ENCODE measurements around the gene SAP130.

DNA sequence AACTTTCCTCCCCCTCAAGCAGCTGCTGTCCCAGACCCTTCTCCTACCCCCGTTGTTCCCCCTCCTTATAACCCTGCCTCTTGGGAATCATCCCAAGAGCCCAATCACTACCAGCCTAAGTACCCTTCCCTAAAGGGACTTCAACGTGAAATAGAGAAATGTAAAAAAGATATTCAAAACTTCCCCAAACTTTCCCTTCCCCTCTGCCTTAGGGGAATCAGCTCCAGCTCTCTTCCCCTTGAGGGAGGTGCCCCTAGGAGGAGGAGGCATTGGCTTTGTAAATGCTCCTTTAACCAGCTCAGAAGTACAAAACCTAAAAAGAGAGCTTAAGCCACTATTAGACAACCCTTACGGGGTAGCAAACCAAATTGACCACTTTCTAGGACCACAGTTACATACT lies 10.6 kb upstream of the SAP130 start:
- TF ChIP-seq, protein P1, sequence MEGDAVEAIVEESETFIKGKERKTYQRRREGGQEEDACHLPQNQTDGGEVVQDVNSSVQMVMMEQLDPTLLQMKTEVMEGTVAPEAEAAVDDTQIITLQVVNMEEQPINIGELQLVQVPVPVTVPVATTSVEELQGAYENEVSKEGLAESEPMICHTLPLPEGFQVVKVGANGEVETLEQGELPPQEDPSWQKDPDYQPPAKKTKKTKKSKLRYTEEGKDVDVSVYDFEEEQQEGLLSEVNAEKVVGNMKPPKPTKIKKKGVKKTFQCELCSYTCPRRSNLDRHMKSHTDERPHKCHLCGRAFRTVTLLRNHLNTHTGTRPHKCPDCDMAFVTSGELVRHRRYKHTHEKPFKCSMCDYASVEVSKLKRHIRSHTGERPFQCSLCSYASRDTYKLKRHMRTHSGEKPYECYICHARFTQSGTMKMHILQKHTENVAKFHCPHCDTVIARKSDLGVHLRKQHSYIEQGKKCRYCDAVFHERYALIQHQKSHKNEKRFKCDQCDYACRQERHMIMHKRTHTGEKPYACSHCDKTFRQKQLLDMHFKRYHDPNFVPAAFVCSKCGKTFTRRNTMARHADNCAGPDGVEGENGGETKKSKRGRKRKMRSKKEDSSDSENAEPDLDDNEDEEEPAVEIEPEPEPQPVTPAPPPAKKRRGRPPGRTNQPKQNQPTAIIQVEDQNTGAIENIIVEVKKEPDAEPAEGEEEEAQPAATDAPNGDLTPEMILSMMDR (IDR thresholded peaks at IDR 0.05) = no peak
- TF ChIP-seq EZH2phosphoT487 (IDR thresholded peaks at IDR 0.05) (no peak), EZH2 (IDR thresholded peaks at IDR 0.05) (no peak)
